ENCODE results near the gene TBL3. TPM values are rescaled to one million over a fixed set of nuclear protein-coding genes. Genes with fewer than 3 reads are reported as not detected.
"Not testable (repeated sequence)": the region's sequence is repeated elsewhere in the genome, so short reads cannot be mapped to it uniquely, and the experiment has no call there.

The TBL3 gene
- total RNA-seq, 1 experiment from 2014 or later, result 42.4 TPM

GRCh38 chr16:1960665-1961630, 10.9 kb upstream of the TBL3 start:
- TSS peak; percentile 82 for BruUV-seq (replicated peaks)
- in situ Hi-C loops (cut with HindIII; ENCODE audit: low pct_unique_long_range_greater_than_20kb, low sequenced_read_pairs), result no loop called here
- H3K9me3 ChIP-seq (ENCODE audit: control insufficient read depth, insufficient read depth, low read depth, low read length), result no peaks in the 10 kb centered on the region
- H3K27ac ChIP-seq (ENCODE audit: low read length), result peak overlapping the region; percentile 72
- H3K27me3 ChIP-seq (ENCODE audit: control insufficient read depth, insufficient read depth, low read length), result no peaks in the 10 kb centered on the region
- TF ChIP-seq TCF7L2 (IDR thresholded peaks at IDR 0.05; ENCODE audit: low read depth, low read length) (no peak), SIN3A (IDR thresholded peaks at IDR 0.05; ENCODE audit: borderline replicate concordance, insufficient read depth, low read depth, low read length) (peak; percentile 63; the same call in 1 of the 2 replicates), CTCF (IDR thresholded peaks at IDR 0.05) (no peak), POLR2AphosphoS5 (IDR thresholded peaks at IDR 0.05; ENCODE audit: low read depth, low read length) (peak; percentile 89)
- ChIA-PET CTCF (no interaction called here), POLR2A (interaction anchor here (0.6 kb wide), 2 partner anchors 125 to 467 kb away, joined by 4 to 8 read pairs; no protein-coding TSS in a partner anchor)
- intact Hi-C loops (cut with micrococcal nuclease; ENCODE audit: unreplicated experiment), result no loop called here
- H3K4me1 ChIP-seq (ENCODE audit: control insufficient read depth, insufficient read depth, low read length), result peaks cover 12% of the 10 kb centered on the region
- DNase-seq (ENCODE audit: low read depth, low spot score) (no peak), ATAC-seq (peak; percentile 50)
- H3K4me3 ChIP-seq (ENCODE audit: low read depth in 2 of 2, low read length in 2 of 2), result peak overlapping the region; percentile 75 to 80
- H3K36me3 ChIP-seq (ENCODE audit: control insufficient read depth, insufficient read depth, low read length), result peaks cover 11% of the 10 kb centered on the region

DNA sequence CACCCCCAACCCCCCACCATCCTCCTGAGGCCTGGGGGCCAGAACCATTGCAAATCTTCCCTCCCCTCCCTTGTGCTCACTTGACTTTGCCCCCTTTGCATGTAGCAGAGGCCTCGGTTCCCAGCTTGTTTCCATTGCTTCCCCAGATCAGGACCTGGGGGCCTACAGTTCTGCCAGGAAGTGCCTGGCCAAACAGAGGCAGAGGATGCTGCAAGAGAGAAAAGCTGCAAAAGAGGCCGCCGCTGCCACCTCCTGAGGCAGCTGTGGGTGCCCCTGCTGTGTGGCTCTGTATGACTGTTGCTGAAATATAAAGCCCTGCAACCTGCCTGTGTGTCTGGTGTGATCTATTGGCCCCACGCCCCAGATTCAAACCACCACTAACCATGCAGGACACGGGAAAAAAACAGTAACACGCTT, 10.2 kb upstream of the TBL3 start:
- H3K27ac ChIP-seq (ENCODE audit: low read length), result peak overlapping the region; percentile 96; the same call in 1 of the 2 replicates
- peak; percentile 0; the same call in 1 of the 2 replicates for ATAC-seq
- BruUV-seq (replicated peaks), result no TSS peak
- in situ Hi-C loops (cut with HindIII; ENCODE audit: low pct_unique_long_range_greater_than_20kb, low sequenced_read_pairs) (no loop called here), intact Hi-C loops (cut with micrococcal nuclease; ENCODE audit: unreplicated experiment) (no loop called here)
- H3K4me1 ChIP-seq (ENCODE audit: control insufficient read depth, insufficient read depth, low read length), result peaks cover 12% of the 10 kb centered on the region
- no peaks in the 10 kb centered on the region for H3K27me3 ChIP-seq (ENCODE audit: control insufficient read depth, insufficient read depth, low read length)
- peak overlapping the region; percentile 99 for H3K4me3 ChIP-seq (ENCODE audit: low read depth in 2 of 2, low read length in 2 of 2)
- peaks cover 11% of the 10 kb centered on the region for H3K36me3 ChIP-seq (ENCODE audit: control insufficient read depth, insufficient read depth, low read length)
- CTCF ChIA-PET, result no interaction called here
- POLR2A ChIA-PET, result no interaction called here
- TF ChIP-seq REST (IDR thresholded peaks at IDR 0.05; ENCODE audit: insufficient read depth in 1 of 2, low read depth in 2 of 2, low read length in 1 of 2) (no peak), POLR2AphosphoS5 (IDR thresholded peaks at IDR 0.05; ENCODE audit: low read depth, low read length) (peak; percentile 2; the same call in 1 of the 2 replicates), SIN3A (IDR thresholded peaks at IDR 0.05; ENCODE audit: borderline replicate concordance, insufficient read depth, low read depth, low read length) (no peak), TCF7L2 (IDR thresholded peaks at IDR 0.05; ENCODE audit: low read depth, low read length) (no peak), CTCF (IDR thresholded peaks at IDR 0.05) (no peak)
- no peak for DNase-seq (ENCODE audit: low read depth, low spot score)
- H3K9me3 ChIP-seq (ENCODE audit: control insufficient read depth, insufficient read depth, low read depth, low read length), result no peaks in the 10 kb centered on the region

GRCh38 chr16:1962161-1963153, 9.4 kb upstream of the TBL3 start:
- in situ Hi-C loops (cut with HindIII; ENCODE audit: low pct_unique_long_range_greater_than_20kb, low sequenced_read_pairs); intact Hi-C loops (cut with micrococcal nuclease; ENCODE audit: unreplicated experiment); H3K27me3 ChIP-seq (ENCODE audit: control insufficient read depth, insufficient read depth, low read length); H3K9me3 ChIP-seq (ENCODE audit: control insufficient read depth, insufficient read depth, low read depth, low read length); POLR2A ChIA-PET; DNase-seq (ENCODE audit: low read depth, low spot score); ATAC-seq; CTCF ChIA-PET: not testable (repeated sequence)
- TSS peak; percentile 95 for BruUV-seq (replicated peaks)
- H3K4me1 ChIP-seq (ENCODE audit: control insufficient read depth, insufficient read depth, low read length), result peaks cover 12% of the 10 kb centered on the region
- H3K36me3 ChIP-seq (ENCODE audit: control insufficient read depth, insufficient read depth, low read length), result peaks cover 11% of the 10 kb centered on the region
- peak overlapping the region; percentile 96 for H3K27ac ChIP-seq (ENCODE audit: low read length)
- peak overlapping the region; percentile 99 for H3K4me3 ChIP-seq (ENCODE audit: low read depth in 2 of 2, low read length in 2 of 2)
